Tibial artery (tissue), 4 donors: ENCODE results near the gene ZNF14.

Experiments used
- DNase-seq, 2 donors: peaks; one replicate each; pipeline ENCODE4 v3.0.0-alpha.2; 2019
- H3K27ac ChIP-seq, 2 donors: fragments of 200-600 bp; sonication (generic) in 1 of 2; 1 replicate in 1 of 2; 2 replicates in 1 of 2; pipeline ENCODE4 v1.5.1; 2018 to 2019; ENCODE audit warnings: mild to moderate bottlenecking in 1 of 2
- H3K27me3 ChIP-seq, 2 donors: fragments of 200-600 bp; sonication (generic) in 1 of 2; one replicate each; pipeline versions ENCODE4 v1.5.1 to v1.6.0; 2016 to 2019
- H3K36me3 ChIP-seq, 3 donors: fragments of 200-600 bp; sonication (generic) in 2 of 3; one replicate each; pipeline ENCODE4 v1.5.1; 2016 to 2019; ENCODE audit warnings: mild to moderate bottlenecking in 2 of 3
- H3K4me1 ChIP-seq, 4 donors: fragments of 200-600 bp; sonication (generic) in 2 of 4; 1 replicate in 3 of 4; 2 replicates in 1 of 4; pipeline ENCODE4 v1.5.1; 2016 to 2019
- H3K4me3 ChIP-seq, 2 donors: fragments of 200-600 bp; sonication (generic) in 1 of 2; 1 replicate in 1 of 2; 2 replicates in 1 of 2; pipeline ENCODE4 v1.5.1; 2018 to 2019; ENCODE audit warnings: mild to moderate bottlenecking in 2 of 2
- H3K9me3 ChIP-seq, 3 donors: fragments of 200-600 bp; sonication (generic) in 1 of 3; one replicate each; pipeline ENCODE4 v1.5.1; 2016 to 2019
- CTCF ChIP-seq, 2 experiments: fragments of 200-600 bp in 1 of 2; fragments of 450-650 bp in 1 of 2; IDR thresholded peaks; one replicate each; pipeline ENCODE4 v1.5.1; 2017 to 2019; ENCODE audit warnings: antibody characterized with exemption in 2 of 2, mild to moderate bottlenecking in 1 of 2, moderate library complexity in 1 of 2
- intact Hi-C: fragments of 100-400 bp; cut with DNase I; formaldehyde crosslinking; loops from one replicate; pipeline ENCODE4 v1.15.0; 2023; ENCODE audit warnings: low total_unique reads

ZNF14 gene

DNA sequence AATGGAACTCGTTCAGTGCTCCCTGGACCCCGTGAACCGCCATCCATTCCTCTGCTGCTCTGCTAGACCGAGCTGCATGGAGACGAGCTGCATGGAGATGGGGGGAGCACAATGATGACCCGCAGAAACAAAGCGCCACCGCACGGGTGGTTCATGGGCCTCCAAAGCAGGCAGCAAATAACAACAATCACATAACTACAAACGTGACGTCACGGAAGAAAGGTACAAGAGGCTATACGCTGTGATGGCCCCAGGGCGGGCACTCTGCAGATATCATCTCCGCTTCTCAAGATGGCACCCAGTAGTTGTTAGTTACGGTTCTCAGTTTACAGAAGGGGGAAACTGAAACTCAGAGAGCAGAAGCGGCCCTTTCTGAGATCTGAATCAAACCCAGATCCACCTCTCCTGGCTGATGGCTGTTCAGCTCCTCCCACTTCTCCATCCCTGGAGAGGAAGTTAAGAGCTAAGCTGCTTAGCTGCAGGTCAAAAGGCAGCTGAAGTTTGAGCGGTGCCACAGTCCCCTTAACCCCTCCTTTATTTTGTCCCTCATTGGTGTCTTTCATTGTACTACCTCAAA is 71.1 kb downstream of the ZNF14 start:
- H3K4me3 ChIP-seq = no peak overlapping the region
- peaks cover 30 to 38% (median 32%) of the 10 kb centered on the region in 3 donors for H3K36me3 ChIP-seq
- H3K27me3 ChIP-seq = no peaks in the 10 kb centered on the region
- H3K27ac ChIP-seq = no peak overlapping the region
- intact Hi-C loops = no loop called here
- H3K4me1 ChIP-seq = peaks cover 0 to 19% (median 16%) of the 10 kb centered on the region in 4 donors
- DNase-seq = no peak
- H3K9me3 ChIP-seq = no peaks in the 10 kb centered on the region
- no peak for TF ChIP-seq CTCF (IDR thresholded peaks at IDR 0.05)

GRCh38 chr19:19661141-19661674 is 71.7 kb downstream of the ZNF14 start:
- Histone ChIP-seq H3K4me3 (no peak overlapping the region), H3K36me3 (peaks cover 36 to 44% (median 38%) of the 10 kb centered on the region in 3 donors), H3K27ac (no peak overlapping the region), H3K27me3 (no peaks in the 10 kb centered on the region), H3K9me3 (no peaks in the 10 kb centered on the region), H3K4me1 (peaks cover 0 to 19% (median 16%) of the 10 kb centered on the region in 4 donors)
- intact Hi-C loops = no loop called here
- TF ChIP-seq CTCF (IDR thresholded peaks at IDR 0.05) = no peak
- no peak for DNase-seq
